Measurements from ENCODE around the gene ATP2B2. TPM values are rescaled to one million over a fixed set of nuclear protein-coding genes. Genes with fewer than 3 reads are reported as not detected.

ATP2B2 gene
- total RNA-seq, 4 donors from 2014 or later, result 0.29 to 9.5 (median 4.4) TPM

- Histone ChIP-seq H3K9me3 (no peaks in the 10 kb centered on the region), H3K27me3 (no peaks in the 10 kb centered on the region), H3K4me1 (no peaks in the 10 kb centered on the region), H3K4me3 (no peak overlapping the region), H3K36me3 (no peaks in the 10 kb centered on the region), H3K27ac (no peak overlapping the region)
- TF ChIP-seq POLR2A (IDR thresholded peaks at IDR 0.05), result no peak
- TF ChIP-seq CTCF (IDR thresholded peaks at IDR 0.05), result no peak
- DNase-seq, result no peak
- intact Hi-C loops (cut with DNase I; ENCODE audit: low total_unique reads), result no loop called here
These were observed 189.5 kb downstream of the ATP2B2 start for GRCh38 chr3:10315771-10316344.

GRCh38 chr3:10315101-10315500 is 190.3 kb downstream of the ATP2B2 start:
- intact Hi-C loops (cut with DNase I; ENCODE audit: low total_unique reads), result no loop called here
- Histone ChIP-seq H3K36me3 (no peaks in the 10 kb centered on the region), H3K27me3 (no peaks in the 10 kb centered on the region), H3K9me3 (no peaks in the 10 kb centered on the region), H3K4me3 (no peak overlapping the region), H3K27ac (no peak overlapping the region), H3K4me1 (no peaks in the 10 kb centered on the region)
- TF ChIP-seq POLR2A (IDR thresholded peaks at IDR 0.05), result no peak
- no peak for TF ChIP-seq CTCF (IDR thresholded peaks at IDR 0.05)
- DNase-seq, result no peak

- DNase-seq, result no peak
- TF ChIP-seq CTCF (IDR thresholded peaks at IDR 0.05) (no peak), POLR2A (IDR thresholded peaks at IDR 0.05) (no peak)
- no peaks in the 10 kb centered on the region for H3K36me3 ChIP-seq
- H3K4me3 ChIP-seq, result no peak overlapping the region
- H3K27me3 ChIP-seq, result no peaks in the 10 kb centered on the region
- no peaks in the 10 kb centered on the region for H3K9me3 ChIP-seq
- H3K4me1 ChIP-seq, result no peaks in the 10 kb centered on the region
- H3K27ac ChIP-seq, result no peak overlapping the region
- intact Hi-C loops (cut with DNase I; ENCODE audit: low total_unique reads), result no loop called here
These were observed 192.5 kb downstream of the ATP2B2 start for GRCh38 chr3:10312861-10313260.

- DNase-seq, result no peak
- no peaks in the 10 kb centered on the region for H3K27me3 ChIP-seq
- intact Hi-C loops (cut with DNase I; ENCODE audit: low total_unique reads), result no loop called here
- H3K36me3 ChIP-seq, result no peaks in the 10 kb centered on the region
- no peaks in the 10 kb centered on the region for H3K4me1 ChIP-seq
- no peak for TF ChIP-seq POLR2A (IDR thresholded peaks at IDR 0.05)
- no peak for TF ChIP-seq CTCF (IDR thresholded peaks at IDR 0.05)
- H3K4me3 ChIP-seq, result no peak overlapping the region
- H3K27ac ChIP-seq, result no peak overlapping the region
- H3K9me3 ChIP-seq, result no peaks in the 10 kb centered on the region
These were observed 193.0 kb downstream of the ATP2B2 start for GRCh38 chr3:10312391-10312790.

GRCh38 chr3:10311710-10312109 is 193.7 kb downstream of the ATP2B2 start:
- Histone ChIP-seq H3K27me3 (no peaks in the 10 kb centered on the region), H3K4me1 (no peaks in the 10 kb centered on the region), H3K4me3 (no peak overlapping the region), H3K36me3 (no peaks in the 10 kb centered on the region), H3K27ac (no peak overlapping the region), H3K9me3 (no peaks in the 10 kb centered on the region)
- intact Hi-C loops (cut with DNase I; ENCODE audit: low total_unique reads), result no loop called here
- TF ChIP-seq POLR2A (IDR thresholded peaks at IDR 0.05), result no peak
- no peak for TF ChIP-seq CTCF (IDR thresholded peaks at IDR 0.05)
- DNase-seq, result no peak

Measured in uterus (tissue), 4 donors.